ENCODE results near the gene ANKRD33B. TPM values are rescaled to one million over a fixed set of nuclear protein-coding genes. Genes with fewer than 3 reads are reported as not detected.

The ANKRD33B gene
- total RNA-seq, 2 experiments from 2014 or later: 4.6 to 4.9 TPM

DNA sequence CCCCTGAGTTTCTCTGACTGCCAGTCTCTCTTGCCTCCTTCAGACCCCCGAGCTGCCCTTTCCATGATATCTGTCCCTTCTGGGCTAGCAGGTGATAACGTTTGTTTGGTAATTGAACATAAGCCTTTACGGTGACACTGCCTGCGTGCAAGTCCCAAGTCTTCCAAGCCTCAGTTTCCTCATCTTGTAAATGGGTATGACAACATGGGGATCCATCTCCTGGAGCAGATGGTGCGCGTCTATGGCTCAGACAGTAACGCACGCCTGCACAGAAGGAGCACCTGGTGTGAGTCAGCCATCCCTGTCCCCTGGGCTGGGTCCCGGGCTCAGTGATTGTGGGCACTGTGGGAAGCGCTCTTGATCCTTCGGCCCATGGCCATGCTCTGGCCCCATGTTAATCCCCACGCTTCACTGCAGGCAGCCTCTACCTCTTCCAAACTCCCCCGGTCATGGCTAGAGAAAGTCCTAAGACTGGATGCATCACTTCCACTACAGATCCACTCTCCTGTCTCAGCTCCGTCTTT is 111.4 kb downstream of the ANKRD33B start:
- Mint-ChIP-seq H3K27me3 (peaks cover 5% of the 10 kb centered on the region), H3K9me3 (ENCODE audit: low read depth) (peaks cover 12% of the 10 kb centered on the region), H3K4me3 (no peak overlapping the region), H3K36me3 (ENCODE audit: low read depth) (peaks cover 25% of the 10 kb centered on the region), H3K27ac (no peak overlapping the region), H3K4me1 (no peaks in the 10 kb centered on the region)
- DNase-seq (no peak), ATAC-seq (no peak)
- ChIA-PET POLR2A (no interaction called here), CTCF (interaction anchor here (0.7 to 0.9 kb wide), 2 partner anchors 12 to 172 kb away, joined by 3 read pairs; no protein-coding TSS in a partner anchor)
- intact Hi-C loops (cut with DNase I, micrococcal nuclease): no loop called here

DNA sequence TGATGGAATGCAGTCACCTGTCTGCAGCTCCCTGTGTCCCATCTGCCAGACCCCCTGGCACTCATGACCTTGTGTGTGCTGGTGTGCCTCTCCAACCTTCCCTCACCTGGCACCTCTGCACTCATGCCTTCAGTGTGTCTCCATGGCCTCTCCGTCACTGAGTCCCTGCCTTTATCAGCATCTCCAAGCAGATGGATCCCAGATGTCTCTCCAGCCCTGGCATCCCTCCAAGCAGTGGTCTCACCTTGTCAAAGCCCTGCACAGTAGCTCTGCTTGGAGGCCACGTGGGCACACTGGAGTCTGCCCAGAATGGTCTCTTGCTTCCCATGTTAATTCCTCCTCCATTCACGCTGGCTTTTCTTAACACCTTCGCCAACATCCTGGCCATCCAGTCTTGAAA is 112.4 kb downstream of the ANKRD33B start:
- Mint-ChIP-seq H3K27me3 (peaks cover 5% of the 10 kb centered on the region), H3K9me3 (ENCODE audit: low read depth) (peaks cover 12% of the 10 kb centered on the region), H3K4me3 (no peak overlapping the region), H3K36me3 (ENCODE audit: low read depth) (peaks cover 33% of the 10 kb centered on the region), H3K4me1 (no peaks in the 10 kb centered on the region), H3K27ac (no peak overlapping the region)
- intact Hi-C loops (cut with DNase I, micrococcal nuclease): no loop called here
- ChIA-PET POLR2A (no interaction called here), CTCF (interaction anchor here (0.9 kb wide), 1 partner anchor 11 kb away, joined by 3 read pairs; no protein-coding TSS in a partner anchor)
- ATAC-seq: no peak
- DNase-seq: no peak

DNA sequence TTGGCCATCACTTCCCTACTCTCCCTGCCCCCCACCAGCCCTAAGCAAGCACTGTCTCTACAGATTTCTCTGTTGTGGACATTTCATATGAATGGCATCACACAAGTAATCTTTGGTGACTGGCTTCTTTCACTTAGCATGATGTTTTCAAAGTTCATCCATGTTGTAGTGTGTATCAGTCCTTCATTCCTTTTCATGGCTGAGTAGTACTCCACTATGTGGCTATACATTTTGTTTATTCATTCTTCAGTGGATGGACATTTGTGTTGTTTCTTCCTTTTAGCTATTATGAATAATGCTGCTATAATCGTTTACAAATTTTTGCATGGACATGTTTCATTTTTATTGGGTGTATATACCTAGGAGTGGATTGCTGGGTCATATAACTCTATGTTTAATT is 113.1 kb downstream of the ANKRD33B start:
- CTCF ChIA-PET: no interaction called here
- intact Hi-C loops (cut with DNase I, micrococcal nuclease): no loop called here
- H3K27me3 Mint-ChIP-seq: peaks cover 5% of the 10 kb centered on the region

DNA sequence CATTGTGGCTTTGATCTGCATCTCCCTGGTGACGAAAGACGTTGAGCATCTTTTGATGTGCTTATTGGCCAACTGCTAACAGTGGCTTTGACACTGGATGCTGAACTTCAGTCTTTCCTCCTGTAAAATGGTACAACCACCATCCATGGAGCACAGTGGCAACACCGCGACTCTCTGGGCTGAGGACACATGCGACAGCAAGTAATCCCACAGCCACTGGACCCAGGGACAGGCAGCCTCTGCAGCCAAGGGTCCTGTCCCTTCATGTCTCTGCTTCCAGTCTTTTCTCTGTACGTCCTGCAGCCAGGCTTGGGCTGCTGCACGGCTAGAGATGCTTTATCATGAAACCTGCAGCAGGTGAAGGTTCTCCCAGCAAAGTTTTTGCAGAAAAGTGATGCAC is 113.7 kb downstream of the ANKRD33B start:
- Mint-ChIP-seq H3K4me1 (no peaks in the 10 kb centered on the region), H3K36me3 (ENCODE audit: low read depth) (peaks cover 37% of the 10 kb centered on the region), H3K9me3 (ENCODE audit: low read depth) (peaks cover 12% of the 10 kb centered on the region), H3K27me3 (peaks cover 5% of the 10 kb centered on the region), H3K27ac (no peak overlapping the region), H3K4me3 (no peak overlapping the region)
- ChIA-PET POLR2A (no interaction called here), CTCF (no interaction called here)
- DNase-seq (no peak), ATAC-seq (no peak)
- intact Hi-C loops (cut with DNase I, micrococcal nuclease): no loop called here

More for the DNA sequence above, 113.1 kb downstream of the ANKRD33B start:
- H3K4me1 Mint-ChIP-seq: no peaks in the 10 kb centered on the region
- peaks cover 33% of the 10 kb centered on the region for H3K36me3 Mint-ChIP-seq (ENCODE audit: low read depth)
- no peak overlapping the region for H3K27ac Mint-ChIP-seq
- H3K9me3 Mint-ChIP-seq (ENCODE audit: low read depth): peaks cover 12% of the 10 kb centered on the region
- DNase-seq (no peak), ATAC-seq (no peak)
- H3K4me3 Mint-ChIP-seq: no peak overlapping the region
- POLR2A ChIA-PET: no interaction called here

DNA sequence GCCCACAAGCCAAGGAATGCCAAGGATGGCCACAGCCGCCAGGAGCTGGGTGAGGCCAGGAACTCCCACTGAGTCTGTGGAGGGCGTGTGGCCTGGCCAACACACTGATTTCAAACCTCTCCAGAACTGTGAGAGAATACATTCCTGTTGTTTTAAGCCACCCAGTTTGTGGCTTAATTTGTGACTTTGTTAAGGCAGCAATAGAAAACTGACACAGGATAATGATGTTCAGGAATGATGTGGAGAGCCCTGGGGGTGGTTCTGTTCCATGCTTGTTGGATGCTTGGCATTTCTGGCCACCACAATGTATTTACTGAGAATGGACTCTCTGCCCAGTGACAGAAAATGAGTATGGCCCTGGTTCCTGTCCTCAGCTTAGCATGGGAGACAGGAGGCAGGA is 114.4 kb downstream of the ANKRD33B start:
- ChIA-PET POLR2A (no interaction called here), CTCF (no interaction called here)
- ATAC-seq (no peak), DNase-seq (no peak)
- H3K9me3 Mint-ChIP-seq (ENCODE audit: low read depth): peaks cover 12% of the 10 kb centered on the region
- intact Hi-C loops (cut with DNase I, micrococcal nuclease): no loop called here
- H3K4me3 Mint-ChIP-seq: no peak overlapping the region
- H3K27me3 Mint-ChIP-seq: peaks cover 5% of the 10 kb centered on the region
- no peak overlapping the region for H3K27ac Mint-ChIP-seq
- peaks cover 41% of the 10 kb centered on the region for H3K36me3 Mint-ChIP-seq (ENCODE audit: low read depth)
- no peaks in the 10 kb centered on the region for H3K4me1 Mint-ChIP-seq

DNA sequence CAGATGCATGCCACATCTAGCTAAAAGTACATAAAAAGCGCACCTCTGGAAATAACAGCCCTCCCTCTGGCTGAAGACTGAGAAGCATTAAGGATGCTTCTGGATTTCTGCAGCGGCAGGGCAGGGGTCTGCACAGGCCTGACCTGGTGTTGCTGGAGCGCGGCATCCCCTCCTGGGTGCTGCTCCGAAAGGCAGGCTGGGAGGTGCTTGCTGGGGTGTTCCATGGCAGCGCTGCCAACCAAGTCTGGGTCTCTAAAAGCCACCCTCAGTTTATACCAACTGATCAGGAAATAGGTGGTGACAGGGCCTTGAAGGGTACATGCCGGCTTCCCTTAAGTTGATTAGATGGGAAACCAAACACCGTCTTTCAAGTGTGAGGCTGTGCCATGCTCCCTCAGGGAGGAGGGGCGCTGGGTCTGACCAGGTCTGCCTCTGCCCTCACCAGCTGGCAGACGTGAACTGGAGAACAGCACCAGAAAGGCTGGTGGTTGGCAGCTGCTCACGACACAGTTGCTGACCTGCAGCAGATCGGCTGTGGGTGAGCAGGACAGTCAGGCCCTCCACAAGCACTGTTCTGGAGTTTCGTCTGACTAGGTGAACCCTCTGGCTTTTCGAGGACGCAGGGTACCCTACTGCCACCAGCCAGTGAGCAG is 115.6 kb downstream of the ANKRD33B start:
- CTCF ChIA-PET: interaction anchor here (0.6 kb wide), 1 partner anchor 12 kb away, joined by 3 read pairs; no protein-coding TSS in a partner anchor

DNA sequence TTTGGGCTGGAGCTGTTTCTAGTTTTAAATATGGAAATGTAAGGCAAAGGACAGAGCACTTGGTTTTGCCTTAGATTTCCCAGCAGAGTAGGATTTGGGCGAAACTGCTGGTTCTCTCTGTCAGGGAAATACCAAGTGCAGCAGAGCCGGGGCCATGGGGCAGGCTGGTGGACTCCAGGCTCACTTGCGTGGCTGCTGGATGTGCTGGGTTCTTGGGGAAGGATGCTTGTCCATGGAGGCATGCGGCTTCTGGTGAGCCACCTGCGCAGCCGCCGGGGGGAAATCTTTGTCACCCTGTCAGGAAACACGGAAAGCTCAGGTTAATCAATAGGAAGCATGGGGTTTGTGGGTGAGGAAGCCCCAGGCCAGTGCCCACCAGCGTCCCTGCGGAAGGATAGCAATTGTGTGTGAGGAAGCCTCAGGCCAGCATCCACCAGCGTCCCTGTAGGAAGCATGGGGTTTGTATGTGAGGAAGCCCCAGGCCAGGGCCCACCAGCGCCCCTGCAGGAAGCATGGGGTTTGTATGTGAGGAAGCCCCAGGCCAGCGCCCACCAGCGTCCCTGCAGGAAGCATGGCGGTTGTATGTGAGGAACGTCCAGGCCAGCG is 117.1 kb downstream of the ANKRD33B start:
- Mint-ChIP-seq H3K36me3 (ENCODE audit: low read depth) (peaks cover 45% of the 10 kb centered on the region), H3K27me3 (no peaks in the 10 kb centered on the region), H3K9me3 (ENCODE audit: low read depth) (peaks cover 12% of the 10 kb centered on the region), H3K27ac (no peak overlapping the region), H3K4me1 (peaks cover 5% of the 10 kb centered on the region), H3K4me3 (no peak overlapping the region)
- no peak for ATAC-seq
- no peak for DNase-seq
- POLR2A ChIA-PET: no interaction called here
- intact Hi-C loops (cut with DNase I, micrococcal nuclease): no loop called here
- CTCF ChIA-PET: interaction anchor here (0.5 kb wide), 1 partner anchor 53 kb away, joined by 3 read pairs; no protein-coding TSS in a partner anchor

More for the DNA sequence above, 115.6 kb downstream of the ANKRD33B start:
- no peak for ATAC-seq
- Mint-ChIP-seq H3K4me3 (no peak overlapping the region), H3K9me3 (ENCODE audit: low read depth) (peaks cover 12% of the 10 kb centered on the region), H3K4me1 (no peaks in the 10 kb centered on the region), H3K36me3 (ENCODE audit: low read depth) (peaks cover 45% of the 10 kb centered on the region), H3K27ac (no peak overlapping the region), H3K27me3 (peaks cover 3% of the 10 kb centered on the region)
- intact Hi-C loops (cut with DNase I, micrococcal nuclease): no loop called here
- no peak for DNase-seq
- POLR2A ChIA-PET: no interaction called here

DNA sequence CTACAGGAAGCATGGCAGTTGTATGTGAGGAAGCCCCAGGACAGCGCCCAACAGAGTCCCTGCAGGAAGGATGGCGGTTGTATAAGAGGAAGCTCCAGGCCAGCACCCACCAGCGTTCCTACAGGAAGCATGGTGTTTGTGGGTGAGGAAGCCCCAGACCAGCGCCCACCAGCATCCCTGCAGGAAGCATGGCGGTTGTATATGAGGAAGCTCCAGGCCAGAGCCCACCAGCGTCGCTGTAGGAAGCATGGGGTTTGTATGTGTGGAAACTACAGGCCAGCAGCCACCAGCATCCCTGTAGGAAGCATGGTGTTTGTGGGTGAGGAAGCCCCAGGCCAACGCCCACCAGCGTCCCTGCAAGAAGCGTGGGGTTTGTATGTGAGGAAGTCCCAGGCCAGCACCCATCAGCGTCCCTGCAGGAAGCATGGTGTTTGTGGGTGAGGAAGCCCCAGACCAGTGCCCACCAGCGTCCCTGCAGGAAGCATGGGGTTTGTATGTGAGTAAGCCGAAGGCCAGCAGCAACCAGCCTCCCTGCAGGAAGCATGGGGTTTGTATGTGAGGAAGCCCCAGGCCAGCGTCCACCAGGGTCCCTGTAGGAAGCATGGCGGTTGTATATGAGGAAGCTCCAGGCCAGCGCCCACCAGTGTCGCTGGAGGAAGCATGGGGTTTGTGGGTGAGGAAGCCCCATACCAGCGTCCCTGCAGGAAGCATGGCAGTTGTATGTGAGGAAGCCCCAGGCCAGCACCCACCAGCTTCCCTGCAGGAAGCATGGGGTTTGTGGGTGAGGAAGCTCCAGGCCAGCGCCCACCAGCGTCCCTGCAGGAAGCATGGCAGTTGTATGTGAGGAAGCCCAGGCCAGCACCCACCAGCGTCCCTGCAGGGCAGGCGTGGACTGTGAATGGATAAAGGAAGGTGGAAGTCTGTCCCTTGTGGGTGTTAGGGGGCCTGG is 118.1 kb downstream of the ANKRD33B start:
- DNase-seq (no peak), ATAC-seq (no peak)
- Mint-ChIP-seq H3K27me3 (no peaks in the 10 kb centered on the region), H3K4me1 (peaks cover 5% of the 10 kb centered on the region), H3K36me3 (ENCODE audit: low read depth) (peaks cover 46% of the 10 kb centered on the region), H3K27ac (no peak overlapping the region), H3K9me3 (ENCODE audit: low read depth) (peaks cover 6% of the 10 kb centered on the region), H3K4me3 (no peak overlapping the region)
- intact Hi-C loops (cut with DNase I, micrococcal nuclease): no loop called here
- CTCF ChIA-PET: no interaction called here
- POLR2A ChIA-PET: interaction anchor here (0.6 kb wide), 1 partner anchor 230 kb away, joined by 5 read pairs; no protein-coding TSS in a partner anchor

DNA sequence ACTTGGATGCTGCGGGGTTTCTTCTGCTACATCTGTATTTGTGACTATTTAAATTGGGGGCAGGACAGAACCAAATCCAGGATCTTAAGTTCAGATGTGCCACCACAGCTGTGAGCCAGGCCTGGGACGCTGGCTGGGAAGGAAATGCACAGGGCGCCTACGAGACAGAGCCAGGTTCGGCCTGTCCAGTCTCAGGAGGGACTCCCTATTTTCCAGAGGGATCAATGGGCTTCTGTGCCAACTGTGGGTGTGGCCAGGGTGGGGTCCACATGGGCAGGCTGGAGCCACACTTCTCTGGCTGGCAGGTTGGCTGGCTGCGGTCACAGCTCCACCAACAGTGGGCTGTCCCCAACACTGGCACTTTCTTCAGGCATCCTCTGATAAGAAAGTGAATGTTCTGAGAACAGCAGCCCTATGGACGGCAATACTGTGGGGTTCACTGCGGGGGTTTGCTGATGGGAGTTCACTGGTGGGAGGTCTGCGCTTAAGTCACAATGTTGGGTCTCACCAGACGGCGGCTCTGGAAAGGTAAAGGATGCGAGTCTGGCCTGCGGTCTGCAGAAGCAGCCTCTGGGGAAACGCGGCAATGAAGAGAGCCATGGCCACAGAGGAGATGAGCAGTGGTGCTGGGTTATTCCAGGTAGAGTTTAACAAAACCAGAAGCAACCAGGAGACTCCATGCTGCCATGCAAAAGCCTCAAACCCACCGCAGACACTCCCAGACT is 119.1 kb downstream of the ANKRD33B start:
- no peak overlapping the region for H3K4me3 Mint-ChIP-seq
- ATAC-seq (no peak), DNase-seq (no peak)
- peaks cover 38% of the 10 kb centered on the region for H3K36me3 Mint-ChIP-seq (ENCODE audit: low read depth)
- CTCF ChIA-PET: no interaction called here
- POLR2A ChIA-PET: interaction anchor here (0.6 kb wide), 1 partner anchor 231 kb away, joined by 5 read pairs; no protein-coding TSS in a partner anchor
- intact Hi-C loops (cut with DNase I, micrococcal nuclease): no loop called here
- no peaks in the 10 kb centered on the region for H3K9me3 Mint-ChIP-seq (ENCODE audit: low read depth)
- peak overlapping the region; percentile 51 for H3K27ac Mint-ChIP-seq
- H3K27me3 Mint-ChIP-seq: no peaks in the 10 kb centered on the region
- peaks cover 5% of the 10 kb centered on the region for H3K4me1 Mint-ChIP-seq

DNA sequence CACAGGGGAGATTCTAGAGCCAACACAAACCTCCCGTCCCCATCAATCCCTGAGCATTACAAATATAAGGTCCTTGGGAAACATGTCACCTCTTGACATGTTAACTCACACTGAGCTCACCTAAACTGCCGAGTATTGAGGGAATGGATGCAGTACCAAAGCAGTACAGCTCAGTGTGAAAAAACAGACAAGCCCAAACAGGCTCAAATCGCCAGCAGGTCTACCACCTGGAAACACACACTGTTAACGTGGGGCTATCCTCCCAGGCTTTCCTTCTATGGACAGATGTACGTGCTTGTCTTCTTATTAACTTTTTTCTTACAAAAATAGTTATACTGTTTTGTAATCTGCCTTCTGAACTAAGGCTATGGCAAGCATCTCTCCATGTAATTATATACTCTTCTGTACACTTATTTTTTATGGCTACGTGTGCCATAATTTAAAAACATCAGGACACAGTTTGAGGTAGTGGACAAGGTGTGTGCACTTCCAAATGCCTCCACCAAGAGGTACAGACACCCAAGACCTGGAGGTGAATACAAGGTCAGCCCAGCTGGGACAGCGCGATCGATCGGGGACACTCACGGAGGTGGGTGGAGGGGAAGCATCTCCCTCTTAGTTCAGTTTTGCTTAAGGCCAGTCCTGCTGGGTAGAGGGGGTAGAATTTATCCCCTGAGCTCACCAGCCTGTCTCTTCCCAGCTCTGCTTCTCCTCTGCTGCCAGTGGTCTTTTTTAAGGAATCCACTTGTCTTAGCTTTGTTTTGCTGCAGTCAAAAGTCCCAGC is 120.6 kb downstream of the ANKRD33B start:
- intact Hi-C loops (cut with DNase I, micrococcal nuclease): loop anchor here in 1 of 2 experiments (2.0 to 5.0 kb wide), 2 partner anchors 52 to 122 kb away; partner anchors contain the start of gene ANKRD33B
- H3K4me1 Mint-ChIP-seq: peaks cover 5% of the 10 kb centered on the region
- H3K27me3 Mint-ChIP-seq: no peaks in the 10 kb centered on the region
- CTCF ChIA-PET: interaction anchor here (0.6 to 1.4 kb wide), 4 partner anchors 12 to 231 kb away, joined by 3 to 4 read pairs (median 3); no protein-coding TSS in a partner anchor
- peak; percentile 42 for ATAC-seq
- peak overlapping the region; percentile 30 for H3K27ac Mint-ChIP-seq
- no peak overlapping the region for H3K4me3 Mint-ChIP-seq
- H3K36me3 Mint-ChIP-seq (ENCODE audit: low read depth): peaks cover 32% of the 10 kb centered on the region
- POLR2A ChIA-PET: interaction anchor here (0.5 to 0.6 kb wide), 2 partner anchors 109 to 332 kb away, joined by 3 to 4 read pairs; no protein-coding TSS in a partner anchor
- H3K9me3 Mint-ChIP-seq (ENCODE audit: low read depth): no peaks in the 10 kb centered on the region
- no peak for DNase-seq
